Nephron (organoid): ENCODE results near the gene ATMIN.

ENCODE experiments used
- H3K27ac Mint-ChIP-seq, 3 experiments: 2 replicates each; pipeline ENCODE4 v1.8.0; 2020; ENCODE audit warnings: mixed read lengths in 3 of 3, mild to moderate bottlenecking in 2 of 3, moderate library complexity in 1 of 3
- H3K27me3 Mint-ChIP-seq: 2 replicates; pipeline ENCODE4 v1.8.0; 2021; ENCODE audit warnings: low read depth, mild to moderate bottlenecking, moderate library complexity, mixed read lengths
- H3K36me3 Mint-ChIP-seq: 2 replicates; pipeline ENCODE4 v1.8.0; 2020; ENCODE audit warnings: low read depth, mixed read lengths
- H3K4me1 Mint-ChIP-seq: 2 replicates; pipeline ENCODE4 v1.8.0; 2020; ENCODE audit warnings: mixed read lengths
- H3K4me3 Mint-ChIP-seq, 3 experiments: 2 replicates each; pipeline ENCODE4 v1.8.0; 2020; ENCODE audit warnings: mild to moderate bottlenecking in 3 of 3, mixed read lengths in 3 of 3, moderate library complexity in 2 of 3
- H3K9me3 Mint-ChIP-seq: 2 replicates; pipeline ENCODE4 v1.8.0; 2020; ENCODE audit warnings: mixed read lengths
- TF ChIP-seq, protein P1 (sequence below), 3 experiments: fragments of 200-600 bp; sonication (generic); IDR thresholded peaks; one replicate each; pipeline ENCODE4 v1.5.0; 2021; ENCODE audit warnings: antibody characterized with exemption in 3 of 3; ENCODE audit not compliant: unreplicated experiment in 3 of 3

ATMIN gene

GRCh38 chr16:81035398-81035974, at the start of gene ATMIN:
Gene ATMIN, plus strand, starts transcription at chr16:81035842. Its CDS starts 29 bp downstream, at chr16:81035871.
- Mint-ChIP-seq H3K27ac (peak within 1 kb of the TSS; percentile 40 to 90 (median 78)), H3K4me3 (peak within 1 kb of the TSS; percentile 89 to 92 (median 91)), H3K9me3 (no peaks in the 10 kb centered on the region), H3K4me1 (peaks cover 22% of the 10 kb centered on the region), H3K27me3 (no peaks in the 10 kb centered on the region), H3K36me3 (peaks cover 36% of the 10 kb centered on the region)
- TF ChIP-seq, protein P1, sequence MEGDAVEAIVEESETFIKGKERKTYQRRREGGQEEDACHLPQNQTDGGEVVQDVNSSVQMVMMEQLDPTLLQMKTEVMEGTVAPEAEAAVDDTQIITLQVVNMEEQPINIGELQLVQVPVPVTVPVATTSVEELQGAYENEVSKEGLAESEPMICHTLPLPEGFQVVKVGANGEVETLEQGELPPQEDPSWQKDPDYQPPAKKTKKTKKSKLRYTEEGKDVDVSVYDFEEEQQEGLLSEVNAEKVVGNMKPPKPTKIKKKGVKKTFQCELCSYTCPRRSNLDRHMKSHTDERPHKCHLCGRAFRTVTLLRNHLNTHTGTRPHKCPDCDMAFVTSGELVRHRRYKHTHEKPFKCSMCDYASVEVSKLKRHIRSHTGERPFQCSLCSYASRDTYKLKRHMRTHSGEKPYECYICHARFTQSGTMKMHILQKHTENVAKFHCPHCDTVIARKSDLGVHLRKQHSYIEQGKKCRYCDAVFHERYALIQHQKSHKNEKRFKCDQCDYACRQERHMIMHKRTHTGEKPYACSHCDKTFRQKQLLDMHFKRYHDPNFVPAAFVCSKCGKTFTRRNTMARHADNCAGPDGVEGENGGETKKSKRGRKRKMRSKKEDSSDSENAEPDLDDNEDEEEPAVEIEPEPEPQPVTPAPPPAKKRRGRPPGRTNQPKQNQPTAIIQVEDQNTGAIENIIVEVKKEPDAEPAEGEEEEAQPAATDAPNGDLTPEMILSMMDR (IDR thresholded peaks at IDR 0.05; ENCODE audit: unreplicated experiment in 3 of 3) = peak; percentile 99 to 100 (median 99)

DNA sequence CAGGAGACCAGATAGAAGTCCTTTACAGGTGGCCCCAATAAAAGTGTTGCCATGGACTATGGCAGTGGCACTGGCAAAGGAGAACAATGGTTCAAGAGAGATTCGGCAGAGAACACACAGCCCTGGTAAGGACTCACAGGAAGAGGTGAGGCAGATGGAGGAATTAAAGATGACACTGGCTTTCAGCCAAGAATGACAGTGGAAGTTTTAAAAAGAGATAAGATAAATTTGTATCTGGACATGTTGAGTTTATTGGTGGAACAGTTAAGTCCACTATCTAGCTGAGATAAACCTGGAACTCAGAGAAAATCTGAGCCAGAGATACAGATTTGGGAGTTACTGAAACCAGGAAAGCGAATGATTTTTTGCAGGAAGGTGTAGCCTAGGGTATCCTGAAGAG, 49.1 kb upstream of the ATMIN start:
- Mint-ChIP-seq H3K36me3 (peaks cover 24% of the 10 kb centered on the region), H3K27ac (no peak overlapping the region), H3K4me3 (no peak overlapping the region), H3K4me1 (peaks cover 7% of the 10 kb centered on the region), H3K27me3 (no peaks in the 10 kb centered on the region), H3K9me3 (no peaks in the 10 kb centered on the region)
- TF ChIP-seq, protein P1 (IDR thresholded peaks at IDR 0.05; ENCODE audit: unreplicated experiment in 3 of 3) = no peak

DNA sequence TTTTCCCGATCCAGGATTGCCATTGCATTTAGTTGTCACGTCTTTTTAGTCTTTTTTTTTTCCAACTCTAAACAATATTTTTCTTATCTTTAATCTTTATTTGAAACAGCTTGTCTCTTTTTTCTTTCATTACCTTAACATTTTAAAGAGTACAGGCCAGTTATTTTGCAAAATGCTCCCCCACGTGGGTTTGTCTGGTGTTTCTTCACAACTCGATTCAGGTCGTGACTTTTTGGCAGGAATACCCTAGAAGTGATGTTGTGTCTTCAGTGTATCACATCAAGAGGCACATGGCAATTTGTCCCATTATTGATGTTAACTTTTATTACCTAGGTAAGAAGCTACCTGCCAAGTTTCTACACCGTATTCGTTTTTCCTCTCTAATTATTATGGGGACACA, 46.9 kb upstream of the ATMIN start:
- Mint-ChIP-seq H3K27ac (no peak overlapping the region), H3K4me1 (peaks cover 16% of the 10 kb centered on the region), H3K9me3 (no peaks in the 10 kb centered on the region), H3K4me3 (no peak overlapping the region), H3K27me3 (no peaks in the 10 kb centered on the region), H3K36me3 (peaks cover 22% of the 10 kb centered on the region)
- TF ChIP-seq, protein P1 (IDR thresholded peaks at IDR 0.05; ENCODE audit: unreplicated experiment in 3 of 3) = no peak

DNA sequence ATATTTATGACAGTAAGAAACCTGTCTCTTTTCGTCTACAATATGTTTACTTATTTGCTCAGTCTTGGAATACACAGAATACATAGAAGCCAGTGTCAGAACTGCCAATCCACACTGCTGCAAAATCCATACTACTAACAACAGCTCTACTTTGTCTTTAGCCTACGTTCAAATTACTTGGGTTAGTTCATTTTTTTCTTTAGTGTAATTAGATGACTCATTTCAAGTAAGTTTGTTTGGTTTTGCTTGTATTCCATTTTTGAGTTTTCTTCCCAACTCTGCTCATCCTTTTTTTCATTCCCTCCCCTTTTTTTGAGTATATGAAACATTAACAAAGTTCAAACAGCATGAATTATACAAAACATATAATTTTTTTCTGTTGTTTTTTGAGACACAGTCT, 45.8 kb upstream of the ATMIN start:
- no peaks in the 10 kb centered on the region for H3K27me3 Mint-ChIP-seq

DNA sequence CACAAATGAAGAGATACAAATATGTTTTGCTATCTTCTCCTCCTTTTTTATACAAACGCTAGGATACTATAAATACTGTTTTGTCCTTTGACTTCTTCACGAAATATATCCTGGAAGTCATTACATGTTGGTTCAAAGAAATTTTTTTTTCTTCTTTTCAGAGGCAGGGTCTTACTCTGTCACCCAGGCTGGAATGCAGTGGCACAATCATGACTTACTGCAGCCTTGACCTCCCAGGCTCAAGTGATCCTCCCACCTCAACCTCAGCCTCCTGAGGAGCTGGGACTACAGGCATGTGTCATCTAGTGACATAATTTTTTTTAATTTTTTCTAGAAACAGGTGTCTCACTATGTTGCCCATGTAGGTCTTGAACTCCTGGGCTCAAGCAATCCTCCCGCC, 45.1 kb upstream of the ATMIN start:
- H3K27me3 Mint-ChIP-seq = no peaks in the 10 kb centered on the region
- H3K4me1 Mint-ChIP-seq = peaks cover 19% of the 10 kb centered on the region
- H3K27ac Mint-ChIP-seq = no peak overlapping the region
- no peak overlapping the region for H3K4me3 Mint-ChIP-seq
- peaks cover 29% of the 10 kb centered on the region for H3K36me3 Mint-ChIP-seq
- H3K9me3 Mint-ChIP-seq = no peaks in the 10 kb centered on the region
- TF ChIP-seq, protein P1 (IDR thresholded peaks at IDR 0.05; ENCODE audit: unreplicated experiment in 3 of 3) = no peak

More for the DNA sequence above, 45.8 kb upstream of the ATMIN start:
- peaks cover 19% of the 10 kb centered on the region for H3K4me1 Mint-ChIP-seq
- no peak overlapping the region for H3K27ac Mint-ChIP-seq
- peaks cover 29% of the 10 kb centered on the region for H3K36me3 Mint-ChIP-seq
- no peaks in the 10 kb centered on the region for H3K9me3 Mint-ChIP-seq
- H3K4me3 Mint-ChIP-seq = no peak overlapping the region
- TF ChIP-seq, protein P1 (IDR thresholded peaks at IDR 0.05; ENCODE audit: unreplicated experiment in 3 of 3) = no peak

DNA sequence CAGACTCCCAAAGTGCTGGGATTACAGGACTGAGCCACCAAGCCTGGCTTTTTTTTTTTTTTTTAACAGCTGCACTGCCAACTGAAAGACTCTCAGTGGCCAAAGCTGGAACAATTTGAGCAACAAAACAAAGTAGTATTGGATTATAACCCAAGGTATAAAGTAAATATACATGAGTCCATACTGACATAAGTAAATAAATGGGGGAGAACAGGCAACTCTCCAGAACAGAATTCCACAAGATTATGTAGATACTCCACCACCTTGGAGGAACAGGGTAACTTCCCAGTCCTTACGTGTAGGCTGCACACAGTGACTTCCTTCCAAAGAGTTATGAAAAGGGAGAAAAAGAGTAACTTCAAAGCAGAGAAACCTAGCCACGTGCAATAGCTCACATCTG, 44.7 kb upstream of the ATMIN start:
- H3K27me3 Mint-ChIP-seq = no peaks in the 10 kb centered on the region
- H3K36me3 Mint-ChIP-seq = peaks cover 29% of the 10 kb centered on the region
- H3K9me3 Mint-ChIP-seq = no peaks in the 10 kb centered on the region
- no peak overlapping the region for H3K27ac Mint-ChIP-seq
- TF ChIP-seq, protein P1 (IDR thresholded peaks at IDR 0.05; ENCODE audit: unreplicated experiment in 3 of 3) = no peak
- no peak overlapping the region for H3K4me3 Mint-ChIP-seq
- H3K4me1 Mint-ChIP-seq = peaks cover 21% of the 10 kb centered on the region
